ENCODE results near the gene DHX58. TPM values are rescaled to one million over a fixed set of nuclear protein-coding genes. Genes with fewer than 3 reads are reported as not detected.

DHX58 gene
- polyA plus RNA-seq, 3 donors from 2014 or later, result 3.0 to 14.3 (median 9.8) TPM

DNA sequence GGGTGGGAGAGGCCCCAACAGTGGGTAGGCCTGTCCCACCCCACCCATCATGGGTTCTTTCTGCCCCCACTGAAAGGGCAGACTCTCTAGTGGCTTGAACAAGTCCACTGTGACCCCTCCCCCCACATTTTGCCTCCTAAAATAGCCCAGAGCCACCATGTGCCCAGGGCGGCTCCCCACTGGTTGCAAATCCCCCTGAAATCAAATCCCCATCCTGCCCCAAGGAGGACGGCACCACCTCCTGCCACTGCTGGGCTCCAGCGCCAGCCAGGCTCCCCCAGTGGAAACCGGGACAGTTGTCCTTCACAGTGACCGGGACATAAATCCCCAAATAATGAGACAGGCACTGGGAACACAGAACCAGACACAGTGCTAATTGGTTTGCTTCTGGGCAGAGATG, 34.8 kb downstream of the DHX58 start:
- Mint-ChIP-seq H3K27ac (no peak overlapping the region), H3K27me3 (ENCODE audit: low read depth in 3 of 3) (peaks cover 5 to 11% (median 6%) of the 10 kb centered on the region in 3 donors), H3K4me1 (no peaks in the 10 kb centered on the region), H3K9me3 (no peaks in the 10 kb centered on the region), H3K4me3 (no peak overlapping the region), H3K36me3 (no peaks in the 10 kb centered on the region)
- DNase-seq, result no peak

DNA sequence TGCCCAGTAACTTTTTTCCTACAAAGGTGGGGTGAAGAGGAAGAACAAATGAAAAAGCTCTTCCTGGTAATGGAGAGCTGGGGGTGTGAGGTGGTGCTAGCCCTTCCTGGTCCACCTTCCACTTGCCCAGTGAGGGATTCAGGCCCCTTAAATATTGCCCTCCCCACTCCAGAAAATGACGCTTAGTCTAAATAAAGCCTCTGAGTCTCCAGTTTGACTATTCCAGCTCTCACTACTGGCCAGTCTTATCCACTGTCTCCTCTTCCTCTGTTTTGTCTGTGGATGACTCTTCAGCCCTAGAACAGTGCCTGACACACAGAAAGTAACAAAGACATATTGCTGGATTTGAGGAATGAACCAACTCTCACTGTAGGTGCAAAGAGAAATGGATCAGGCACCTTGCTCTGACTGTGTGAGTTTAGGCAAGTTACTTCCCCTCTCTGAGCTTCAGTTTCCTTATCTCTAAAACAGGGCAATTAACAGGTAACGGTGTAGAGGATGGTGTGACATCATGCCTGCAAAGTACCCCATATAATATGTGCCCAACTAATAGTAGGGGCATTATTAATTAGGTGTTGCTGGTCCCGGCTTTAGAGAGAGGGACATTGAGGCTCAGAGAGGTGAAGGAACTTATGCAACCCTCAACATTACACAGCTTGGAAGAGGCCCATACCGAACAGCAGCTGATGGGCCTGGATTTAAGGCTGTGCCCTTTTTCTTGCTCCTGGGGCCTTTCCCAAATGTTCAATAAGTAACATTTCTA, 35.5 kb downstream of the DHX58 start:
- no peak overlapping the region for H3K27ac Mint-ChIP-seq
- DNase-seq, result no peak
- H3K4me1 Mint-ChIP-seq, result peaks cover 0 to 2% of the 10 kb centered on the region in 2 donors
- no peak overlapping the region for H3K4me3 Mint-ChIP-seq
- H3K9me3 Mint-ChIP-seq, result no peaks in the 10 kb centered on the region
- H3K27me3 Mint-ChIP-seq (ENCODE audit: low read depth in 3 of 3), result peaks cover 5 to 11% (median 6%) of the 10 kb centered on the region in 3 donors
- H3K36me3 Mint-ChIP-seq, result no peaks in the 10 kb centered on the region

DNA sequence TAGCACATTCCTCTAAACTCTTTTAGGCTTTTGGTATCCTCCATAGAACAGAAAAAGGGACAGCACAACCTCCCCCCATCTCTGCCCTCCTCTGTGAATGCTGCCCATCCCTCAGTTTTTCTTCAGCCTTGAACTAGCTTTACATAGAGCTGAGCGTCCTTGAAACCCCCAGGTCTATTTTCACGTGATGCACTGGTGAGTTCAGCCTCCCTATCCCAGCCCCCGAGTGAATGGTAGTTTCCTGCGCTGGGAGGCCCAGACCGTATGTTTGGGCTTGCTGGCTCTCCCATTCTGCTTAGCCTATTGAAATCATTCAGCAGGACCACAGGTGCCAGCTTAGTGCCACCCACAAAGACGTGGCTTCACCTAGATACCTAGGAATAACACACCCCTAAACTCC, 36.7 kb downstream of the DHX58 start:
- Mint-ChIP-seq H3K27me3 (ENCODE audit: low read depth in 3 of 3) (peaks cover 5 to 11% (median 6%) of the 10 kb centered on the region in 3 donors), H3K27ac (no peak overlapping the region), H3K9me3 (no peaks in the 10 kb centered on the region), H3K36me3 (no peaks in the 10 kb centered on the region), H3K4me3 (no peak overlapping the region), H3K4me1 (peaks cover 0 to 4% of the 10 kb centered on the region in 2 donors)
- DNase-seq, result no peak

GRCh38 chr17:42072323-42073187, 40.0 kb downstream of the DHX58 start:
- Mint-ChIP-seq H3K27ac (no peak overlapping the region), H3K27me3 (ENCODE audit: low read depth in 3 of 3) (peaks cover 4 to 7% (median 6%) of the 10 kb centered on the region in 3 donors), H3K4me1 (peaks cover 0 to 4% of the 10 kb centered on the region in 2 donors), H3K4me3 (peak overlapping the region in 3 of 5 donors; percentile 27 to 44 (median 27)), H3K36me3 (no peaks in the 10 kb centered on the region), H3K9me3 (no peaks in the 10 kb centered on the region)
- DNase-seq, result no peak

GRCh38 chr17:42071810-42072209, 40.7 kb downstream of the DHX58 start:
- no peaks in the 10 kb centered on the region for H3K36me3 Mint-ChIP-seq
- H3K4me1 Mint-ChIP-seq, result peaks cover 0 to 4% of the 10 kb centered on the region in 2 donors
- H3K4me3 Mint-ChIP-seq, result peak overlapping the region in 2 of 5 donors; percentile 6 to 38
- DNase-seq, result no peak
- H3K27ac Mint-ChIP-seq, result no peak overlapping the region
- H3K9me3 Mint-ChIP-seq, result no peaks in the 10 kb centered on the region
- peaks cover 4 to 7% (median 6%) of the 10 kb centered on the region in 3 donors for H3K27me3 Mint-ChIP-seq (ENCODE audit: low read depth in 3 of 3)

- Mint-ChIP-seq H3K9me3 (no peaks in the 10 kb centered on the region), H3K4me1 (peaks cover 1 to 7% of the 10 kb centered on the region in 2 donors), H3K4me3 (no peak overlapping the region), H3K27ac (no peak overlapping the region), H3K36me3 (no peaks in the 10 kb centered on the region), H3K27me3 (ENCODE audit: low read depth in 3 of 3) (peaks cover 3 to 8% (median 5%) of the 10 kb centered on the region in 3 donors)
- DNase-seq, result no peak
These were observed 43.5 kb downstream of the DHX58 start for GRCh38 chr17:42068979-42069378.

DNA sequence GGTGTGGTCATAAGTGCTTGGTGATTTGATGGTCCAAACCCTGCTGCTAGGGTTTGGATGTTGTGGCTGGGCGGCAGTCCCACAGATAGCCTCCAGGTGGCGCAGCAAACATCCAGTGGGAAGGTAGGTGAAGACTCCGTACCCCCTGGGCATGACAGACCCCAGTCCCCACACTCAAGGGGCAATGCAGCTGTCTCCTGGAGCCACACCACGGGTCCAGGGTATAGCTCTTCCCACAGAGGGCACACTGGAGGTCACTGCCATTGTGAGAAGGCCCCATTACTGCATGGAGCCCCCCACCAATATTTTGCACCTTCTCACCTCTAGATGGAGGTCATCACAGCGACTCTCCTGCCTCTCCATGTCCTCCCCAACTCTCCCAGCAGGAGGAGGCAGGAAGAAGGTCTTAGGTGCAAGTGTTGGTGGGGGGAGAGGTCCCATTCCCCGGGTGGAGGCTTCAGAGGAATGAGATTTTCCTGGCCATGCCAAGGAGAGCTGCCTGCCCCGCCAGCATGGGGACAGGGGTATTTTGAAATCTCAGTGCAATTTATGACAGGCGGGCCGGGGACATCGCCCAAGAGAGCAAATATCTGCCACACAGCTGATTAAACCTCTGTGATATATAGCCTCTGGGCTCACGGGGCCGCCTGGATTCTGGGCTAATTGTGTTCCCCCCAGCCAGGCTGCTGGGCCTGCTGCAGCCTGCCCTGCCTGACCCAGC, 45.0 kb downstream of the DHX58 start:
- no peak overlapping the region for H3K27ac Mint-ChIP-seq
- no peak overlapping the region for H3K4me3 Mint-ChIP-seq
- no peaks in the 10 kb centered on the region for H3K36me3 Mint-ChIP-seq
- peaks cover 7 to 14% of the 10 kb centered on the region in 2 donors for H3K4me1 Mint-ChIP-seq
- H3K9me3 Mint-ChIP-seq, result no peaks in the 10 kb centered on the region
- DNase-seq, result peak; percentile 45 to 58 (median 51)
- H3K27me3 Mint-ChIP-seq (ENCODE audit: low read depth in 3 of 3), result peaks cover 0 to 3% (median 2%) of the 10 kb centered on the region in 3 donors

- Mint-ChIP-seq H3K4me3 (no peak overlapping the region), H3K27ac (no peak overlapping the region), H3K4me1 (peaks cover 7 to 10% of the 10 kb centered on the region in 2 donors), H3K36me3 (no peaks in the 10 kb centered on the region), H3K9me3 (no peaks in the 10 kb centered on the region), H3K27me3 (ENCODE audit: low read depth in 3 of 3) (peaks cover 0 to 5% (median 5%) of the 10 kb centered on the region in 3 donors)
- no peak for DNase-seq
These were observed 47.3 kb downstream of the DHX58 start for GRCh38 chr17:42065201-42065600.

GRCh38 chr17:42062681-42063080, 49.8 kb downstream of the DHX58 start:
- Mint-ChIP-seq H3K27me3 (ENCODE audit: low read depth in 3 of 3) (peaks cover 0 to 5% (median 4%) of the 10 kb centered on the region in 3 donors), H3K9me3 (no peaks in the 10 kb centered on the region), H3K4me3 (no peak overlapping the region), H3K36me3 (no peaks in the 10 kb centered on the region), H3K4me1 (peaks cover 7 to 10% of the 10 kb centered on the region in 2 donors), H3K27ac (no peak overlapping the region)
- DNase-seq, result no peak

- H3K27me3 Mint-ChIP-seq (ENCODE audit: low read depth in 3 of 3), result peaks cover 0 to 5% (median 4%) of the 10 kb centered on the region in 3 donors
- no peak for DNase-seq
- H3K4me1 Mint-ChIP-seq, result peaks cover 7 to 10% of the 10 kb centered on the region in 2 donors
- H3K36me3 Mint-ChIP-seq, result no peaks in the 10 kb centered on the region
- no peak overlapping the region for H3K4me3 Mint-ChIP-seq
- no peak overlapping the region for H3K27ac Mint-ChIP-seq
- no peaks in the 10 kb centered on the region for H3K9me3 Mint-ChIP-seq
These were observed 50.6 kb downstream of the DHX58 start for GRCh38 chr17:42061646-42062487.

DNA sequence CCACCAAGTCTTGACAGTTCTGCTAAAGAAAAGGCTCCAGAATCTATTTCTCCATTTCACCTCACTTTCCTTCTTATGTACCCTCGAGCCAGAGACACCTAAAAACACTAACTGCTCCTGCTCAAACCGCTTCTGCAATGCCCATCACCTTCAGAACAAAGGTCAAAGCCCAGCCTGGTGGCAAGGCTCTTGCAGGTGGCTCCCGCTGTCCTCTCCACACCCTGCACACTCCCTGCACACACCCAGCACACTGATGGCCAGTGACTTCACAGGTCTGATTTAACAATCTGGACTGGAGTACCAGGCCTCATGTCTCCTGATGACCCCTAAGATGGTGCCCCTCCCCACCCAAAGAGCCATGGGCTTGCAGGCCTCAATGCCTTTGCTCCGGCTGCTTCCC, 52.3 kb downstream of the DHX58 start:
- H3K4me1 Mint-ChIP-seq, result peaks cover 7 to 10% of the 10 kb centered on the region in 2 donors
- no peaks in the 10 kb centered on the region for H3K36me3 Mint-ChIP-seq
- no peaks in the 10 kb centered on the region for H3K9me3 Mint-ChIP-seq
- H3K27me3 Mint-ChIP-seq (ENCODE audit: low read depth in 3 of 3), result peaks cover 0 to 4% (median 3%) of the 10 kb centered on the region in 3 donors
- no peak overlapping the region for H3K27ac Mint-ChIP-seq
- no peak for DNase-seq
- H3K4me3 Mint-ChIP-seq, result no peak overlapping the region

- Mint-ChIP-seq H3K36me3 (no peaks in the 10 kb centered on the region), H3K27ac (no peak overlapping the region)
- DNase-seq, result no peak
These were observed 52.7 kb downstream of the DHX58 start for GRCh38 chr17:42059815-42060214.

DNA sequence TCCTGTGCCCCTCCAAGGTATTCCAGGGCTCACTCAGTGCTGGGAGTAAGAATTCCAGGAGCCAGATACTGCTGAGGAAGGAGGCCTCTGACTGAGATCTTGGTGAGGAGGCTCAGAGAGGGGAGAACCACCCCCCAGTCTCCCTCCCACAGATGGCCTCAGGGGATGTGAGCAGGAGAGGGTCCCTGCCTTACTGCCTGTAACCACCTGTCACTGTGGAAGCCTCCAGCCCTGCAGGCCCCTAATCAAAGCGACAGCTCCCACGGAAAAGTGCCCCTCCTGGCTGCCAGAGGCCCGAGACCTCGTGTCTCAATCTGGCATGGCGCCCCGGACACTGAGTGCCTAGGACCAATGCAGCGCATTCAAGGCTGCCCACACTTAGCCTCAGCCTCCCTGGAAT, 54.5 kb downstream of the DHX58 start:
- H3K4me3 Mint-ChIP-seq, result no peak overlapping the region
- H3K27ac Mint-ChIP-seq, result no peak overlapping the region
- H3K4me1 Mint-ChIP-seq, result no peaks in the 10 kb centered on the region
- no peaks in the 10 kb centered on the region for H3K36me3 Mint-ChIP-seq
- peaks cover 0 to 3% (median 2%) of the 10 kb centered on the region in 3 donors for H3K27me3 Mint-ChIP-seq (ENCODE audit: low read depth in 3 of 3)
- no peaks in the 10 kb centered on the region for H3K9me3 Mint-ChIP-seq
- no peak for DNase-seq

More at GRCh38 chr17:42059815-42060214, 52.7 kb downstream of the DHX58 start:
- Mint-ChIP-seq H3K4me3 (no peak overlapping the region), H3K9me3 (no peaks in the 10 kb centered on the region), H3K4me1 (peaks cover 7 to 10% of the 10 kb centered on the region in 2 donors), H3K27me3 (ENCODE audit: low read depth in 3 of 3) (peaks cover 0 to 4% (median 3%) of the 10 kb centered on the region in 3 donors)

All from immature natural killer cell (primary cell).